B cell (primary cell): ENCODE results near the gene JPH2. TPM values are rescaled to one million over a fixed set of nuclear protein-coding genes. Genes with fewer than 3 reads are reported as not detected.

Experiments used
- ATAC-seq: fragments of 200-7000 bp; cut with Tn5 transposase; one replicate; pipeline ENCODE4 v1.10.0; 2021; ENCODE audit warnings: low read depth, mild to moderate bottlenecking, moderate number of reproducible peaks, moderate library complexity
- CTCF ChIA-PET: fragments of 350-600 bp; sonication (Branson Sonifier 250); formaldehyde crosslinking; loops from one replicate; lab custom pipeline; 2021; ENCODE audit warnings: antibody characterized with exemption, inconsistent platforms; lab: Charles Lee
- POLR2A ChIA-PET: fragments of 350-600 bp; sonication (Branson Sonifier 250); formaldehyde crosslinking; loops from one replicate; lab custom pipeline; 2021; ENCODE audit warnings: antibody characterized with exemption; lab: Charles Lee
- DNase-seq: peaks from one replicate; pipeline ENCODE4 v3.0.0; 2013
- H2AFZ ChIP-seq: 2 replicates; pipeline ENCODE4 v1.6.1; 2012; ENCODE audit warnings: mild to moderate bottlenecking, low read depth, low read length; ENCODE audit not compliant: insufficient read depth, poor library complexity, severe bottlenecking
- H3K27ac ChIP-seq, 2 donors: 1 replicate in 1 of 2; 2 replicates in 1 of 2; pipeline ENCODE4 v1.5.1; 2012 to 2013; ENCODE audit warnings: low read length in 2 of 2, mild to moderate bottlenecking in 2 of 2, moderate library complexity in 1 of 2
- H3K27me3 ChIP-seq, 4 experiments: fragments of 200-600 bp in 1 of 4; sonication (generic) in 1 of 4; replicated peaks in 1 of 4; 1 replicate in 2 of 4; 2 replicates in 2 of 4; pipeline versions ENCODE4 v1.6.1 to v1.7.0; 2013 to 2016; ENCODE audit warnings: low read length in 3 of 4, mild to moderate bottlenecking in 2 of 4, mixed read lengths in 1 of 4, moderate library complexity in 1 of 4; ENCODE audit not compliant: insufficient read depth in 4 of 4, control insufficient read depth in 3 of 4; ENCODE audit errors: control extremely low read depth in 1 of 4
- H3K36me3 ChIP-seq, 2 experiments: replicated peaks in 1 of 2; 1 replicate in 1 of 2; 2 replicates in 1 of 2; pipeline versions ENCODE4 v1.6.1 to v1.7.1; 2013; ENCODE audit warnings: low read length in 1 of 2; ENCODE audit not compliant: insufficient read depth in 2 of 2, control insufficient read depth in 1 of 2; ENCODE audit errors: control extremely low read depth in 1 of 2, extremely low read depth in 1 of 2
- H3K4me1 ChIP-seq, 2 donors: fragments of 200-600 bp in 1 of 2; sonication (generic) in 1 of 2; 1 replicate in 1 of 2; 2 replicates in 1 of 2; pipeline versions ENCODE4 v1.5.1 to v1.6.1; 2013 to 2017; ENCODE audit warnings: low read length in 2 of 2; ENCODE audit not compliant: control insufficient read depth in 2 of 2, insufficient read depth in 2 of 2
- H3K4me2 ChIP-seq: replicated peaks from 2 replicates; pipeline ENCODE3; 2012; ENCODE audit warnings: mild to moderate bottlenecking, low read depth, low read length; ENCODE audit not compliant: poor library complexity, severe bottlenecking
- H3K4me3 ChIP-seq, 5 experiments: fragments of 200-600 bp in 1 of 5; sonication (generic) in 1 of 5; 1 replicate in 3 of 5; 2 replicates in 2 of 5; pipeline versions ENCODE4 v1.5.1 to v1.7.0; 2011 to 2016; ENCODE audit warnings: low read length in 4 of 5, mild to moderate bottlenecking in 4 of 5, low read depth in 2 of 5, control low read depth in 1 of 5, moderate library complexity in 1 of 5; ENCODE audit not compliant: insufficient read depth in 1 of 5; ENCODE audit errors: control extremely low read depth in 1 of 5, extremely low read depth in 1 of 5
- H3K79me2 ChIP-seq: fragments of 200-600 bp; sonication (generic); one replicate; pipeline ENCODE4 v1.6.0; 2016; ENCODE audit warnings: low read length; ENCODE audit not compliant: control insufficient read depth, insufficient read depth
- H3K9ac ChIP-seq: fragments of 200-600 bp; sonication (generic); 2 replicates; pipeline ENCODE4 v1.6.1; 2017; ENCODE audit warnings: mild to moderate bottlenecking, low read length, moderate library complexity
- H3K9me3 ChIP-seq, 3 donors: one replicate each; pipeline versions ENCODE4 v1.6.1 to v1.7.1; 2013; ENCODE audit warnings: low read length in 2 of 3; ENCODE audit not compliant: control insufficient read depth in 2 of 3, insufficient read depth in 1 of 3; ENCODE audit errors: control extremely low read depth in 1 of 3
- H4K20me1 ChIP-seq: 2 replicates; pipeline ENCODE4 v1.6.0; 2012; ENCODE audit warnings: mild to moderate bottlenecking, low read length; ENCODE audit not compliant: insufficient read depth, control insufficient read depth, poor library complexity, severe bottlenecking
- H3K27ac Mint-ChIP-seq: one replicate; pipeline ENCODE4 v1.8.0; 2021; ENCODE audit warnings: mixed read lengths
- H3K27me3 Mint-ChIP-seq: one replicate; pipeline ENCODE4 v1.8.0; 2021; ENCODE audit warnings: mixed read lengths
- H3K4me1 Mint-ChIP-seq: one replicate; pipeline ENCODE4 v1.8.0; 2021; ENCODE audit warnings: mixed read lengths
- H3K4me3 Mint-ChIP-seq: one replicate; pipeline ENCODE4 v1.8.0; 2021; ENCODE audit warnings: mixed read lengths
- H3K9me3 Mint-ChIP-seq: one replicate; pipeline ENCODE4 v1.8.0; 2022; ENCODE audit warnings: mixed read lengths; ENCODE audit not compliant: insufficient read depth
- EZH2 ChIP-seq: IDR thresholded peaks from 2 replicates; pipeline ENCODE4 v1.6.1; 2012; ENCODE audit warnings: borderline replicate concordance, low read depth, mild to moderate bottlenecking, moderate library complexity, low read length; ENCODE audit not compliant: insufficient read depth, poor library complexity, severe bottlenecking
- WGBS: methylation state at CpG from one replicate; pipeline ENCODE4 v1.1.5; 2013; ENCODE audit warnings: missing lambda C conversion rate; ENCODE audit not compliant: insufficient coverage; 5-methylcytosine and 5-hydroxymethylcytosine counted together
- intact Hi-C: fragments of 100-400 bp; cut with micrococcal nuclease; formaldehyde crosslinking; loops from one replicate; pipeline ENCODE4 v1.10.0; 2022
- polyA plus RNA-seq: library from polyadenylated mRNA; depleted of rRNA; stranded (reverse); fragments of >200 nt; gene quantifications from 2 replicates; pipeline ENCODE4 v1.2.3, GENCODE V29; 2012
- total RNA-seq, 2 donors: library from RNA; stranded (reverse); fragments of 120-200 nt in 1 of 2; gene quantifications; 1 replicate in 1 of 2; 2 replicates in 1 of 2; pipeline versions ENCODE4 v1.2.3 to v1.2.4, GENCODE V29; 2013 to 2022
- TF ChIP-seq, protein P1 (sequence below): fragments of 200-600 bp; IDR thresholded peaks from one replicate; pipeline ENCODE4 v1.8.0; 2022; ENCODE audit warnings: antibody characterized with exemption, mild to moderate bottlenecking

JPH2 gene
- total and polyA plus RNA-seq, 2 donors (not counting 1 experiment from before 2014, with no cell fraction given): 0.10 TPM; not detected in 1

DNA sequence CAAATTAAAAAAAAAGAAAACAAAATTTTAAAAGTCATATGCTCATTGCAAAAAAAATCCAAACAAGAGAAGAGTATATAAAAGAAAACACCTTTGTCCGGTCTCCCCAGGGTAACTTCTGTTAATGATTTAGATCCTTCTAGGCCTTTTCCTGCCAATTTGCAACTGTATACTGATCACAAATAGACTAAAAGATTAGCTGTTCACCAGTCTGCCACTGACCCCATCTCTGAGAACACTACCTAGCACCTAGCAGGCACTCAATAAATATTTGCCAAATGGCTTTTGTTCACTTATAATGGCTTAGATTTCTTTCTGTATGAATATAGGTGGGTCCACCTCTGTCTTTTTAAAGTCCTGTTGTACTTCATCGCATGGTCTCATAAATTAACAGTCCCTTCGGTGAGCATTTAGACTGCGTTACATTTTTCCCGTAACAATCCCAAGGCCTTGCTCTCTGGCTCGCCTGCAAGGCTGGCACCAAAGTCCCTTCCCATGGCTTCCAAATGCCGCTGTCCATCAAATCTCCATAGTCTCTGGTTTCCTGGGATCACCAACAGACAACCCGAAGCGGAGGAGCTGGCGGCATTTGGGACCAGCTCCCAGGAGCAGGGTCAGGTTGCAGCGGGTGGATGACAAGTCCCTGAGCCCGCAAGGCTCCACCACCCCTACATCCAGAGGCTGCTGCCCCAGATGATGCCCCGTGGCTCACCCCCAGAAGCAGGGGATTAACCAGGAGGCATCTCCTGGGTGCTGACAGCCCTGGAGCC, 11.8 kb downstream of the JPH2 start:
- H3K9ac ChIP-seq: no peak overlapping the region
- H3K36me3 ChIP-seq: no peaks in the 10 kb centered on the region

DNA sequence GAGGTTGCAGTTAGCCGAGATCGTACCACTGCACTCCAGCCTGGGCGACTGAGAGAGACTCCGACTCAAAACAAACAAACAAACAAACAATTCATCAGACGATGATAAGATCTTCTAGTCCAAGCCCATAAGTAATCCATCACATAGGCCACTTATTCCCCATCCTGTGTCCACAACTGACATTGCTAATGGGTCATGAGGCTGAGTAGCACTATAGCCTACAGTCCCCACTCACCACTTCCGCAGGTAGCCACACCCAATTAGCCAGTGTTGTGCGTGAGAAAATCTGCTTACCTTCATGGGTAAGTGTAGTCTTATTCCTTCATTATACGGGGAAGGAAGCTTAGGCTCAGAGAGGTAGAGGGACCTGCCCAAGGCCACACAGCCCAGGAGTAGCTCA, 13.1 kb downstream of the JPH2 start:
- H3K27me3 ChIP-seq: peaks cover 0 to 20% (median 8%) of the 10 kb centered on the region in 4 experiments
- Mint-ChIP-seq H3K4me3 (no peak overlapping the region), H3K27me3 (peaks cover 48% of the 10 kb centered on the region), H3K27ac (no peak overlapping the region), H3K4me1 (no peaks in the 10 kb centered on the region), H3K9me3 (peaks cover 2% of the 10 kb centered on the region)
- ATAC-seq: no peak
- ChIA-PET CTCF (no interaction called here), POLR2A (no interaction called here)
- no peak overlapping the region for H3K4me2 ChIP-seq
- no peaks in the 10 kb centered on the region for H4K20me1 ChIP-seq
- TF ChIP-seq EZH2: no peak
- TF ChIP-seq, protein P1, sequence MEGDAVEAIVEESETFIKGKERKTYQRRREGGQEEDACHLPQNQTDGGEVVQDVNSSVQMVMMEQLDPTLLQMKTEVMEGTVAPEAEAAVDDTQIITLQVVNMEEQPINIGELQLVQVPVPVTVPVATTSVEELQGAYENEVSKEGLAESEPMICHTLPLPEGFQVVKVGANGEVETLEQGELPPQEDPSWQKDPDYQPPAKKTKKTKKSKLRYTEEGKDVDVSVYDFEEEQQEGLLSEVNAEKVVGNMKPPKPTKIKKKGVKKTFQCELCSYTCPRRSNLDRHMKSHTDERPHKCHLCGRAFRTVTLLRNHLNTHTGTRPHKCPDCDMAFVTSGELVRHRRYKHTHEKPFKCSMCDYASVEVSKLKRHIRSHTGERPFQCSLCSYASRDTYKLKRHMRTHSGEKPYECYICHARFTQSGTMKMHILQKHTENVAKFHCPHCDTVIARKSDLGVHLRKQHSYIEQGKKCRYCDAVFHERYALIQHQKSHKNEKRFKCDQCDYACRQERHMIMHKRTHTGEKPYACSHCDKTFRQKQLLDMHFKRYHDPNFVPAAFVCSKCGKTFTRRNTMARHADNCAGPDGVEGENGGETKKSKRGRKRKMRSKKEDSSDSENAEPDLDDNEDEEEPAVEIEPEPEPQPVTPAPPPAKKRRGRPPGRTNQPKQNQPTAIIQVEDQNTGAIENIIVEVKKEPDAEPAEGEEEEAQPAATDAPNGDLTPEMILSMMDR: no peak
- no peaks in the 10 kb centered on the region for H3K79me2 ChIP-seq
- intact Hi-C loops: no loop called here
- no peaks in the 10 kb centered on the region for H3K36me3 ChIP-seq
- 94% methylated on average over 7 of the region's 8 CpGs for WGBS
- H3K4me1 ChIP-seq: no peaks in the 10 kb centered on the region
- H2AFZ ChIP-seq: no peak overlapping the region
- no peak overlapping the region for H3K4me3 ChIP-seq
- no peak overlapping the region for H3K27ac ChIP-seq
- H3K9me3 ChIP-seq: peaks cover 0 to 5% (median 0%) of the 10 kb centered on the region in 3 donors
- H3K9ac ChIP-seq: no peak overlapping the region
- no peak for DNase-seq

More for the DNA sequence above, 11.8 kb downstream of the JPH2 start:
- ChIA-PET CTCF (interaction anchor here (1.1 to 1.3 kb wide), 2 partner anchors 10 to 15 kb away, joined by 3 to 4 read pairs; no protein-coding TSS in a partner anchor), POLR2A (no interaction called here)
- TF ChIP-seq EZH2: no peak
- TF ChIP-seq, protein P1: no peak
- Histone ChIP-seq H3K4me1 (no peaks in the 10 kb centered on the region), H3K79me2 (no peaks in the 10 kb centered on the region), H3K27me3 (peaks cover 0 to 16% (median 5%) of the 10 kb centered on the region in 4 experiments), H4K20me1 (no peaks in the 10 kb centered on the region), H3K4me3 (no peak overlapping the region), H3K9me3 (peaks cover 0 to 3% (median 0%) of the 10 kb centered on the region in 3 donors), H2AFZ (no peak overlapping the region), H3K27ac (no peak overlapping the region), H3K4me2 (no peak overlapping the region)
- Mint-ChIP-seq H3K27me3 (peaks cover 43% of the 10 kb centered on the region), H3K27ac (no peak overlapping the region), H3K4me1 (no peaks in the 10 kb centered on the region), H3K9me3 (no peaks in the 10 kb centered on the region), H3K4me3 (no peak overlapping the region)
- WGBS: 96% methylated on average over 12 of the region's 13 CpGs
- intact Hi-C loops: no loop called here
- DNase-seq (no peak), ATAC-seq (no peak)
